Measurements from ENCODE around the gene LAMA2.

GRCh38 chr6:129321303-129321702, 438.4 kb downstream of the LAMA2 start:
- no peak for TF ChIP-seq POLR2A (IDR thresholded peaks at IDR 0.05)
- TF ChIP-seq, protein P1, sequence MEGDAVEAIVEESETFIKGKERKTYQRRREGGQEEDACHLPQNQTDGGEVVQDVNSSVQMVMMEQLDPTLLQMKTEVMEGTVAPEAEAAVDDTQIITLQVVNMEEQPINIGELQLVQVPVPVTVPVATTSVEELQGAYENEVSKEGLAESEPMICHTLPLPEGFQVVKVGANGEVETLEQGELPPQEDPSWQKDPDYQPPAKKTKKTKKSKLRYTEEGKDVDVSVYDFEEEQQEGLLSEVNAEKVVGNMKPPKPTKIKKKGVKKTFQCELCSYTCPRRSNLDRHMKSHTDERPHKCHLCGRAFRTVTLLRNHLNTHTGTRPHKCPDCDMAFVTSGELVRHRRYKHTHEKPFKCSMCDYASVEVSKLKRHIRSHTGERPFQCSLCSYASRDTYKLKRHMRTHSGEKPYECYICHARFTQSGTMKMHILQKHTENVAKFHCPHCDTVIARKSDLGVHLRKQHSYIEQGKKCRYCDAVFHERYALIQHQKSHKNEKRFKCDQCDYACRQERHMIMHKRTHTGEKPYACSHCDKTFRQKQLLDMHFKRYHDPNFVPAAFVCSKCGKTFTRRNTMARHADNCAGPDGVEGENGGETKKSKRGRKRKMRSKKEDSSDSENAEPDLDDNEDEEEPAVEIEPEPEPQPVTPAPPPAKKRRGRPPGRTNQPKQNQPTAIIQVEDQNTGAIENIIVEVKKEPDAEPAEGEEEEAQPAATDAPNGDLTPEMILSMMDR (IDR thresholded peaks at IDR 0.05): no peak
- no peak for TF ChIP-seq POLR2AphosphoS5 (IDR thresholded peaks at IDR 0.05)

All from breast epithelium (tissue), 3 donors.